ENCODE measurements around the gene TRIM22.
"Not testable (repeated sequence)": the region's sequence is repeated elsewhere in the genome, so short reads cannot be mapped to it uniquely, and the experiment has no call there.

Gene TRIM22

GRCh38 chr11:5691238-5691963 is 1.8 kb downstream of the TRIM22 start:
- DNase-seq = not testable (repeated sequence)

DNA sequence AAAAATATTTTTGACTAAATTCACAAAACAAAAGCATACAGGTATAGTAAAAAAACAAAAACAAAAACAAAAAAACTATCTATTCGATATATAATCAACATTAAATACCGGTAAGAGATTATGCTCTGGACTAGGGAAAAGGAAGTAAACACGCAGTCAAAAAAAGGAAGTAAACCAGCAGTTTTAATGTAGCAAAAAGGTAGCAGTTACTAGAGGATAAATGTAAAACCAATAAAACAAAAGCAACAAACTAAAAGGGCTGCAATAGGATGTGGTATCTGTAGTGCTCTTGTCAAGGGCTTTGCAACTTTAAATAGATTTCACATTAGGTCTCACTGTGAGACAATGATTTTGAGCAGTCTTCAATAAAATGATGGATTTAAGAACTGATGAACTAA is 2.4 kb downstream of the TRIM22 start:
- no peak for DNase-seq

- no peak for DNase-seq
These were observed 5.1 kb downstream of the TRIM22 start for GRCh38 chr11:5694642-5695041.

GRCh38 chr11:5695580-5695979 is 6.0 kb downstream of the TRIM22 start:
- no peak for DNase-seq

GRCh38 chr11:5696210-5696609 is 6.6 kb downstream of the TRIM22 start:
- no peak for DNase-seq

DNA sequence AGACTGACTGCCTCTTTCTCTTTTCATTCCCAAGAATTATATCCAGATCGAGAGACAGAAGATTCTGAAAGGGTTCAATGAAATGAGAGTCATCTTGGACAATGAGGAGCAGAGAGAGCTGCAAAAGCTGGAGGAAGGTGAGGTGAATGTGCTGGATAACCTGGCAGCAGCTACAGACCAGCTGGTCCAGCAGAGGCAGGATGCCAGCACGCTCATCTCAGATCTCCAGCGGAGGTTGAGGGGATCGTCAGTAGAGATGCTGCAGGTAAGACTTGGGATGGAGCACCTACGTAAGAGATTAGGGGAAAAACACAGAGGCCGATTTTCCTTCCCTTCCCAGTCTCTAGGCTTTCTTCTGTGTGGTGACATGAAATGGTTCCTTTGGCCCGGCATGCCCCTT is 8.7 kb downstream of the TRIM22 start:
- DNase-seq = no peak

DNA sequence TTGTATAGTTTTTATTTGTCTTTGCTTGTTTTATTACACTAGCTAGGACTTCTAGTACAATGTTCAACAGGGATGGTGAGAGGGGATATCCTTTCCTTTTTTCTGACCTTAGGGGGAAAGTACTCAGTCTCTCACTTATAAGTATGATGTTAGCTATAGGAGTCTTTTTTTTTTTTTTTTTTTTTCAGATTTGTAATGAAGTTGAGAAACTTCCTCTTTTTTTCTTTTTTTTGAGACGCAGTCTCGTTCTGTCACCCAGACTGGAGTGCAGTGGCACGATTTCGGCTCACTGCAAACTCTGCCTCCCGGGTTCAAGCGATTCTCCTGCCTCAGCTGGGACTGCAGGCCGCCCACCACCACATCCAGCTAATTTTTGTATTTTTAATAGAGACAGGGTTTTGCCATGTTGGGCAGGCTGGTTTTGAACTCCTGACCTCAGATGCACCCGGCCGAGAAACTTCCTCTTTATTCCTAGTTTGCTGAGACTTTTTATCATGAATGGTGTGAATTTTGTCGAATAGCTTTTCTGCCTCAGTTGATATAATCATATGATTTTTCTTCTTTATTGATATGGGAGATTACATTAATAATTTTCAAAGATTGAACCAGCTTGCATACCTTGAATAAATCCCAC is 10.9 kb downstream of the TRIM22 start:
- DNase-seq = no peak

DNA sequence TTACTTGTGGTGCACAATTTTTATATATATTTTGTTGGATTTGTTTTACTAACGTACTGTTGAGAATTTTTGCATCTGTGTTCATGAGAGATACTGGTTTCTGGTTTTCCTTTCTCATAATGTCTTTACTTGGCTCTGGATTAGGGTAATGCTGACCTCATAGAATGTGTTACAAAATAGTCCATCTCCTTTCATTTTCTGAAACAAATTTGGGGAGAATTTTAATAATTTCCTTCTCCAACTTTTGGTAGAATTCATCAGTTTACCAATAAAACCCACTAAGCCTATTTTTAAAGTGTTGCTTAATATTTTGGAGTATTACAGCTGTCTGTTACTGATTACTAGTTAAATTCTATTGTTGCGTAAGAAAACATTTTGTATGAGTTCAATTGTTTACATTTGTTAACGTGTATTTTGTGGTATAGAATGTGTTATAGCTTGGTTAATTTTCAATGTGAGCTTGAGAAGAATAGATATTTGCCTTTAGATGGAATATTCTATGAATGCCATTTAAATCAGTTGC is 11.5 kb downstream of the TRIM22 start:
- DNase-seq = no peak

DNA sequence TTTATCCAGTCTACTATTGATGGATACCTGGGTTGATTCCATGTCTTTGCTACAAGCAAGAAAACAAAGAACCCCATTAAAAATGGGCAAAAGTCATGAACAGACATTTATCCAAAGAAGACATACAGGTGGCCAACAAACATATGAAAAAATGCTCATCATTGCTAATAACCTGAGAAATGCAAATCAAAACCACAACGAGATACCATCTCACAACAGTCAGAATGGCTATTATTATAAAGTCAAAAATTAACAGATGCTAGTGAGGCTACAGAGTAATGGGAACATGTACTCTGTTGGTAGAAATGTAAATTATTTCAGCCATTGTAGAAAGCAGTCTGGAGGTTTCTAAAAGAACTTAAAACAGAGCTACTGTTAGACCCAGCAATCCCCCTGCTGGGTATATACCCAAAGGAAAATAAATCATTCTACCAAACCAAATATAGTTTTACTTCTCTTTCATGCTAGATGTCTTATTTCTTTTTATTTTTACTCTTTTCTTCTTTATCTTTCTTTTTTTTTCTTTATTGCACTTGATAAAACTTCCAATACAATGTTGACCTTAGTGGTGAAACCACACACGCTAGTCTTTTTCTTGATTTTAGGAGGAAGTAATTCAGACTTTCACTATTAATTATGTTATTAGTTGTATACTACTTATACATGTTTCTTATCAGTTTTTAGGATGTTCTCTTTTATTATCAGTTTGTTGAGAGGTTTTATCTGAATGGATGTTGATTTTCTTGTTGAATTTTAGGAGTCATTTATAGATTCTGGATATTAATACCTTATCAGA is 14.3 kb downstream of the TRIM22 start:
- DNase-seq = no peak

- no peak for DNase-seq
These were observed 16.1 kb downstream of the TRIM22 start for GRCh38 chr11:5705688-5706087.

DNA sequence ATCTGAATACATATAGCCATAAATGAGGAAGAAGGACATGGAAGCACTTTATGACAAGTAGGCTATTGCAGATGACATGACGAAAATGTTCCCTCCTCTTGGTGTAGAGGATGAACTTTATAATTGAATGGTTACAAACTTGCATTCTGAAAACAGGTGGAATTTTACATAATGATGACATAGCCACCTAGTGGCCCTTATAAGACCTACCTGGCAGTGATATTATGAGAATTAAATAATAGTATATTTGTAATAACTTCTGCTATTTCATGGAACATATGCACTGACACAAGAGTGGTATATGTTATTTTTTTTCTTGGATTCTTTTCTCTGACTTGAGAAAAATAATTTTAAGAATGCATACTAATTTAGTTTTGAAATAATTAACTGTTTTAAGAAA is 22.9 kb downstream of the TRIM22 start:
- DNase-seq = no peak

DNA sequence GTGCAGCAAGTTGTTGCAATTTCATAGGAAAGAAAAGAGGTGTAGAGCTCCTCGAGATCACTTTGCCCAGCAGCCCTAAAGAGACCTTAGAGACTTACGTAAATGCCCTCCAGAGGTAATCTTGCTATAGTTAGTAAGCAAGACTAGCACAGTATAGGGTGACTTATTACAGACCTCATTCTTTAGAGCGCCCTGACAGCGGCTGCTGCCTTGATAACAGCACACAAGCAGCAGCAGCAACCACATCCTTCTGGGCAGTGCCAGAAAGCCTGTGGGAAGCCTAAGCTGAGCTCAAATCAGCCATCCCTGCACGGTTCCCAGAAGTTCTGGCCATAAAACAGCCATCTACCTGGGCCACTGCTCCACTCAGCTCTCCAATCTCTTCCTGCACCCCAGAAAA is 24.1 kb downstream of the TRIM22 start:
- DNase-seq = no peak

DNA sequence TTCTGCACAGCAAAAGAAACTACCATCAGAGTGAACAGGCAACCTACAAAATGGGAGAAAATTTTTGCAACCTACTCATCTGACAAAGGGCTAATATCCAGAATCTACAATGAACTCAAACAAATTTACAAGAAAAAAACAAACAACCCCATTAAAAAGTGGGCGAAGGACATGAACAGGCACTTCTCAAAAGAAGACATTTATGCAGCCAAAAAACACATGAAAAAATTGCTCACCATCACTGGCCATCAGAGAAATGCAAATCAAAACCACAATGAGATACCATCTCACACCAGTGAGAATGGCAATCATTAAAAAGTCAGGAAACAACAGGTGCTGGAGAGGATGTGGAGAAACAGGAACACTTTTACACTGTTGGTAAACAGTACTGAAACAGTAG is 26.9 kb downstream of the TRIM22 start:
- DNase-seq = not testable (repeated sequence)

DNA sequence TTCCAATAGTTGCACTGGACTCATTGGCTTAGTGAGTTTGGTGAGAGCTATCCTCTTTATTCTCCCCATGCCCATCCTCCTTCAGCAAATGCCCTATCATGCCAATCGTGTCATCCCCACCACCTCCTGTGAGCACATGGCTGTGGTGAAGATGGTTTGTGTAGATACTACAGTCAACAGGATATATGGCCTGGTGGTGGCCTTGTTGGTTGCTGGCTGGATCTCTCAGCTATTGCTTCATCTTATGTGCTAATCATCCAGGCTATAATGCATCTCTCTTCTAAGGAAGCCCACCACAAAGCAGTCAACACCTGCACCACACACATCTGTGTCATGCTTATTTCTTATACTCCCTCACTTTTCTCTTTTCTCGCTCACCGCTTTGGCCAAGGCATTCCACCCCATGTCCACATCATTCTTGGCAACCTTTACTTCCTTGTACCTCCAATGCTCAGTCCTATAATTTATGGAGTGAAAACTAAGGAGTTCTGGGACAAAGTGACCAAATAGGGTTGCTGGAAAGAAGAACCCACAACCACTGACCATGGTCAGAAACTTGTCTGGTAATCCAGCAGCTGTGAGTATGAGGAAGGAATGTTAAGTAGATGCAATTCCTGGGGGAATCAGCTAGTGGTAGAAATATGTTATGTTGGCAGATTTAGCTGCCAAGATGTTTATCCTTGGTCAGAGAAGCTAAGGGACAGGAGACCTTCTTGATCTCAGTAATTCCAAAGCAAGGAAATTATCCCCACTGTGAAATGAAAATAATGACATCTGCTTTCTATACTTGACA is 30.3 kb downstream of the TRIM22 start:
- no peak for DNase-seq

DNA sequence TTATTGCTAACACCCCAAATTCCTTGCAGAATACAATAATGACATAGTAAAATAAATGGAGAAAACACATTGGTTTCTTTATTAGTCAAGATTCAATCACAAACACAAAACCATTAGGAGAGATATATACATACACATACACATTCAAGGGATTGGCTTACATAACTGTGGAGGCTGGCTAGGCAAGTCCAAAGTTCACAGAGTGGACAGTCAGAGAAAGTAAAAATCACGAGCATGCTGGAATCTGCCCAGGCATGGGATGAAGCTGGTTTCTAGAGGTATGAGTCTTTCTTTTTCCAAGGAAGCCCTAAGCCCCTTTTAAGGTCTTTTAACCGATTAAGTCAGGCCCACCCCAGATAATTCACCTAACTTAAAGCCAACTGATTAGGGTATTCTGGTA is 33.0 kb downstream of the TRIM22 start:
- DNase-seq = no peak

DNA sequence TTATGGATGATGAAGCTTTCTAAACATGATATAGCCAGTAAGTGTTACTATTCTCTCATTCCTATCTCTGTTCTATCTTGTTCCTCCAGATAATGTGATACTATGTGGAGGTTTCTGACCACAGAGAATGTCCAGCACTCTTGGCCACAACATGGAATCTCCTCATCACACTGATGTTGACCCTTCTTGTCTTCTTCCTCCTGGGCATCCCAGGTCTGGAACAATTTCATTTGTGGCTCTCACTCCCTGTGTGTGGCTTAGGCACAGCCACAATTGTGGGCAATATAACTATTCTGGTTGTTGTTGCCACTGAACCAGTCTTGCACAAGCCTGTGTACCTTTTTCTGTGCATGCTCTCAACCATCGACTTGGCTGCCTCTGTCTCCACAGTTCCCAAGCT is 36.8 kb downstream of the TRIM22 start:
- DNase-seq = no peak

- DNase-seq = no peak
These were observed 38.1 kb downstream of the TRIM22 start for GRCh38 chr11:5727691-5728090.

DNA sequence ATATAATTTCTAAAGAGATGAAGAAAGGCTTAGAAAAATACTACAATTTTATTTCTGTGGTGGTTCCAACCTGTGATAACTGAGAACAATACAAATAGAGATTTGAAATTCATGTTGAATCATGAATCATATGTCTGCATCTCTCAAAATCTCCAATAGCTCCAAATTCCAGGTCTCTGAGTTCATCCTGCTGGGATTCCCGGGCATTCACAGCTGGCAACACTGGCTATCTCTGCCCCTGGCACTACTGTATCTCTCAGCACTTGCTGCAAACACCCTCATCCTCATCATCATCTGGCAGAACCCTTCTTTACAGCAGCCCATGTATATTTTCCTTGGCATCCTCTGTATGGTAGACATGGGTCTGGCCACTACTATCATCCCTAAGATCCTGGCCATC is 46.8 kb downstream of the TRIM22 start, which contains the start of gene OR56B1:
TSS of gene OR56B1 (plus strand) at position 53 of the 400 bp plus-strand sequence. CDS start at position 122, 69 bp downstream.
- no peak for DNase-seq

- DNase-seq = no peak
These were observed 47.5 kb downstream of the TRIM22 start for GRCh38 chr11:5737091-5737490.

DNA sequence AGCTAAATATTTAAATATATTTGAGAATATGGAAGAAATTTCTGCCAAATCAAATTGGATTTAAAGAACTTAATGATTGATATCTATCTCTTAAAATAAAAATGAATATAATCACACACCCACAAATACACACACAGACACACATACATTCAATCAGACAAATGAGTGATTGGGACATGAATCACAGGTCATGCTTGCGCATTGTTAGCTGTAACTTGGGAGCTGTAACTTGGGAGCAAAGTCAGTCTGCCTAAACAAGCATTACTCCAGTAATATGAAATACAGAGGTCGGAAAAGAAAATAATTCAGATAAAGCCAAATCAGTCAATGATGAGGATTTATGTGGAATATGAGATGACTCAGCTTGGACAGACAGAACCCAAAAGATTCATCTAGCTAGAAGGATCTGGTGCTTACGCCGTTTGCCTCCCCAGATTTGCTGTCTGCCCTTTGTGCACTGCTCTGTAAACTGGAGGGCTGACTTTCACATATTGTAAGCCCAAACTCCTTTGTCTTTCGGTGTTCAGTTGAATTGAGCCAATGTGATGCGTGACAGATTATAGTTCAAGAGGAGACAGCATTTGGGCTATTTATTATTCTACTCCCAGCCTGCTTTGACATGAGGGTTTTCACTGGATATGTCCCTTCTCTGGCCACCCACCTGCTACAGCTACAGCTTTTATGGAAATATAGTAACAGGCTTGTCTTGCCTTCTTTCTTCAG is 48.2 kb downstream of the TRIM22 start:
- no peak for DNase-seq

GRCh38 chr11:5738431-5738830 is 48.8 kb downstream of the TRIM22 start:
- DNase-seq = no peak

- DNase-seq = no peak
These were observed 57.0 kb downstream of the TRIM22 start for GRCh38 chr11:5746614-5747013.
